GM21367 (cell line): Measurements from ENCODE around the gene THEMIS.
"Not testable (repeated sequence)": the region's sequence is repeated elsewhere in the genome, so short reads cannot be mapped to it uniquely, and the experiment has no call there.

Experiments
- ATAC-seq: cut with Tn5 transposase; IDR thresholded peaks from one replicate; pipeline ENCODE4 v1.9.1; 2021; ENCODE audit not compliant: unreplicated experiment

THEMIS gene, protein sequence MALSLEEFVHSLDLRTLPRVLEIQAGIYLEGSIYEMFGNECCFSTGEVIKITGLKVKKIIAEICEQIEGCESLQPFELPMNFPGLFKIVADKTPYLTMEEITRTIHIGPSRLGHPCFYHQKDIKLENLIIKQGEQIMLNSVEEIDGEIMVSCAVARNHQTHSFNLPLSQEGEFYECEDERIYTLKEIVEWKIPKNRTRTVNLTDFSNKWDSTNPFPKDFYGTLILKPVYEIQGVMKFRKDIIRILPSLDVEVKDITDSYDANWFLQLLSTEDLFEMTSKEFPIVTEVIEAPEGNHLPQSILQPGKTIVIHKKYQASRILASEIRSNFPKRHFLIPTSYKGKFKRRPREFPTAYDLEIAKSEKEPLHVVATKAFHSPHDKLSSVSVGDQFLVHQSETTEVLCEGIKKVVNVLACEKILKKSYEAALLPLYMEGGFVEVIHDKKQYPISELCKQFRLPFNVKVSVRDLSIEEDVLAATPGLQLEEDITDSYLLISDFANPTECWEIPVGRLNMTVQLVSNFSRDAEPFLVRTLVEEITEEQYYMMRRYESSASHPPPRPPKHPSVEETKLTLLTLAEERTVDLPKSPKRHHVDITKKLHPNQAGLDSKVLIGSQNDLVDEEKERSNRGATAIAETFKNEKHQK

DNA sequence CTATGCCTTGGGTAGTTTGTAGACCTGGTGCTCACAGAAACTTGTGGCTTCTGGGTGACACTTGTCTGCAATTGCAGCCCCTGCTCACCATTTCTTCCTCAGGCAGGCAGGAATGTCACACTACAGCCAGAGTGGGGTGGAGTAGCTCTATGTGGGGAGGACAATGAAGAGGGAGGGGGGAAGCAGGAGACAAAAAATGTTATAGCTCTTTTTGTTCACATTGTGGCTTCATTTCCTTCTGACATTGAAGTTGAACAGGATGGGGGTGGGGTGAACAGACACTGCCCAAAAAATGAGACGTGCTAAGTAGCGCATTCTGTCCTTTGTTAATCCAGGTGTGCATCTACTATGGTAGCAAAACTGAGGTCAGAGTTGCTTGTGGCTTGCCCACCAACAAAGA lies at the start of gene THEMIS:
Gene THEMIS, minus strand, starts transcription at position 124 of the 400 bp plus-strand sequence. CDS start 126 bp downstream, outside the sequence.
- ATAC-seq = no peak

DNA sequence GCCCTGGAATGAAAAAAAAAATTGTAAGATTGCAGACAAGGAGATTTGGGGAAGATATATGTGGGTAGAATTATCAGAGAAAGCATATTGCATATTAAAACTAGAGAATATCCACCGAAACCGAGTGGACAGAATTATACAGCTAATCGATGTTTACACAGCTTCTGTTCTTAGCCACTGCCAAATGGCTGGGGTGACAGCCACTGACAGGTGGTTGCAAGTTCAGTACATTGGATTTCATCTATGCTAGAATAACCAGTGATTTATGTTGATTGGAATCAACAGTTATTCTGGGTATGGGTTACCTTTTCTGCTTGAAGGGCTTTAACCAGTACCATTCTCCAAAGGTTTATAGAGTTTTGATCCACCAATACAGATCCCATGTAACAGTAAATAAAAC lies 48.4 kb upstream of the THEMIS start:
- no peak for ATAC-seq

DNA sequence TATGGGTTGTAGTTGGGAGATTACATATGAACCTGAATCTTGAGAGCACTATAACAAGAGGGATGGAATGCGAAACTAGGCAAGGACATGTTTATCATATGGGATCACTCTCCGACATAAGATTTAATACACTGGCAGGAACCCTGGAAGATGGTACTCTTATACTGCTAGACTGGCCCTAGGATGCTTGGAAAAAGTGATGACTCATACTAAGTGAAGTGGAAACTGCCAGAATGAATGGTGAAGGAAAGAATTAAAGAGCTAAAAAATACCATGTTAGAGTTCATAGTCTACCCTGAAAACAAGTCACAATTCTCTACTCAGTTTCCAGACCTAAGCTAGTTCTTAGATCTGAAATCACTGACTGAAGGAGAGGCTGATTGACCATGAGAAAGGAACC lies 45.5 kb upstream of the THEMIS start:
- ATAC-seq = no peak

DNA sequence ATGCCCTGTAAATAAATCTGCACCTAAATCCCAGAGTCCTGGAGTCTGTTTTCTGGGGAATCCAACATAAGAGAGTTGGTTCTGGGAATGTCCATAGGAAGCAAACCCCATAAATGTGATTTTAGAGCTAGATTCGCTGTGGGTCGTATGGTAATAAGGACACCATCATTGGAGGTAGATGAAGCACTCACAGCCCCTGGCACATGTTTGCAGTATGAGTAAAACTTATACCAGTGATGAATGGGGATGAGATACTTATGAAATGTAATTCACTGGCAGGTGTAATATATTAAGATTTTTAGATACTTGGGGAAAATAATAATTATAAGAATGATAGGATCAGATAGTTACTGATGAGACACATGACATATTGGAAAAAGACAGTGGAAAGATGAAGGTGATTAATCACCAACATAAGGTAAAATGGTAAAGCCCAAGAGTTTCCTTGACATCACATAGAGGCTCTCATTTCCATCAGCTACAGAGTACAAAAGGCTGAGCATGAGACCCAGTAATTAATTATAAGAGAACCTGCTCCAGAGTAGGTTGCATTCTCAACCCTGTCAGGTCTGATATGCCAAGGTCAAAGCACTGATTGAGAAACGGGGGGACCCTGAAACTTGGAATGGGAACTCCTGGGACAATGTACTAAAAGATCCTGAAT lies 44.7 kb upstream of the THEMIS start:
- ATAC-seq = no peak

DNA sequence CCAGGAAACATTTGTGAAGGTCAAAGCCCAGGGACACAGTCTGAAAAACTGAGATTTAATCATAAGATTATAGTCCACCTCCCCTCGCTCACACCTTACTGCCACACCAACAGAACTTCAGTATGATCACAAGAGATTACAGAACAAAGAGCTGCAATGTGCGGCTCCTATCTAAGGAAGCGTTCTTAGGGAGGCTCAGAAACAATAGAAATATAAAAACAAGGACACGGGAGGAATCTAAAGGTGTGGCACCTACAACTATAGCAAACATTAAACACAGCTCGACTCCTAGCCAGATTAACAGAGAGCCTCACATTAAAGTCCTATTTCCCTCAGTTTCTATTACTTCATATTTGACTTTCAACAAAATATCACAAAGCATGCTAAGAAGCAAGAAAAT lies 40.4 kb upstream of the THEMIS start:
- ATAC-seq = no peak

DNA sequence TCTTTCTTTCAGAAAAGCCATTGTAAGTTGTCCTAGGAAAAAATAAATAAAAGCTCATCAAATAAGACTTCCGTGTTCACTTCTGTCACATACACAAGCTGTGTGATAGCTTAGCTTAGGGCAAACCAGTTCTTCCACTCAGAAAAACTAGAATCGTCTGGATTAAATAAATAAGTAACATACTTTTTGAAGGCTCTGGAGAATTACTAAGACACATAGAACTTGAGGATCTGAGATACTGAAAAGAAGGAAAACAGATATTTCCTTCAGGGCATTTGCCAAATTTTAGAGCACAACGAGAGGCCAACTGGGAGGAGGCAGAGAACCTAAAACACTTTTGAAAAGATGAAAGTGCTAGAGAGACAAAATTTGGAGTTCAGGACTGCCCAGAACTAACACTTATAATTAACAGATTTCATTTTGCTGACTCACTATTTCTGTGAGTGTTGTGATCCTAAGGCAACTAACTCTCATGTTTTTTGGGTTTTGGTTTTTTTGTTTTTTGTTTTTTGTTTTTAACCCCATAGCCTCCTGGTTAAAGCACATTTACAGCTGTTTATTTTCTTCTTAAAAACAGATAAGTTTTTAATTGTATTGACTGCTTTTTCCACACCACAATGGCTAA lies 38.7 kb upstream of the THEMIS start:
- ATAC-seq = no peak

DNA sequence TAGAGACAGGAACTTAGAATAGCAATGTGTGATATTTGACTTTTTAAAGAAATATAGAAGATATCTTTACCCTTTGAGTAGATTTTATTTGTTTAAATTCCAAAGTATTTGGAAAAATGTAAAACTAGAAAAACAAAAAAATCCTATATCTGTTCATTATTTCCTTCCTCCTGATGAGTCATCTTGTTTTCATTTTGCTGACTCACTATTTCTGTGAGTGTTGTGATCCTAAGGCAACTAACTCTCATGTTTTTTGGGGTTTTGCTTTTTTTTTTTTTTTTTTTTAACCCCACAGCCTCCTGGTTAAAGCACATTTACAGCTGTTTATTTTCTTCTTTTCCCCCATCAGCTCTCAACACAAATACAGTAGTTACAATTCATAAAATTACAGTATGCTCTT lies 37.8 kb upstream of the THEMIS start:
- no peak for ATAC-seq

DNA sequence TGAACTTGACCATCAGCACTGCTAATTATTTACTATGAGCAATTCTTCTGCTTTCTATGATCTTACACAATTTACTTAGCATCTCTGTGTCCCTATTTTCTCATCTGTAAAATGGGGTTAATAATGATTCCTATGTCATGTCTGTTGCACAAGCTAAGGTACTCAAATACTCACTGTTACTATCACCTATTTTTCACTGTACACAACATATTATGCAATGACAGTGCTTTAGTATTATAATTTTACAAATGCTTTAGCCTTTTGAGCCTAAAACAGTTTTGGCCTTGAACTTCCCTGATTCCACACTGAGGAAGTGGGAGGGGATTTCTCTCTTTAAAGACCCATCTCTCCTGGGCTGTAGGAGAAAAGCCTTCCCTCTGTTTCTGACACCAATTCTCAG lies 36.9 kb upstream of the THEMIS start:
- no peak for ATAC-seq

DNA sequence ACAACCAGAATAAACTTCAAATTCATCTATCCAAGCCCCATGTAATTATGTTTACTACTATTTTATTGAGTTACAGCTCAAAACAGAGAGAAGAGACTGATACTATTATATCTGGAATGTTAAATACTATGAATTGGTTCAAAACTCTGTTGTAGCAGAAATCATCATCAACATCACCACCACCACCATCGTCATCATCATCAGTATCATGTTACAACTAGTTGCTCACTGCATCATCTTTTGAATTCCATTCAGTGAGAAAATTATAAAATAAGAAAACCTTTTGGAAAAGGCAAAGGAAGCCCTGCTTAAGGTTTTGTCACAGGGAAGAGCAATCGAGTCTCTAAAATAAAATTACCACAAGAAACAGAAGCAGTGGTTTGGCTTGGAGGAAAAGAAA lies 36.2 kb upstream of the THEMIS start:
- ATAC-seq = no peak

DNA sequence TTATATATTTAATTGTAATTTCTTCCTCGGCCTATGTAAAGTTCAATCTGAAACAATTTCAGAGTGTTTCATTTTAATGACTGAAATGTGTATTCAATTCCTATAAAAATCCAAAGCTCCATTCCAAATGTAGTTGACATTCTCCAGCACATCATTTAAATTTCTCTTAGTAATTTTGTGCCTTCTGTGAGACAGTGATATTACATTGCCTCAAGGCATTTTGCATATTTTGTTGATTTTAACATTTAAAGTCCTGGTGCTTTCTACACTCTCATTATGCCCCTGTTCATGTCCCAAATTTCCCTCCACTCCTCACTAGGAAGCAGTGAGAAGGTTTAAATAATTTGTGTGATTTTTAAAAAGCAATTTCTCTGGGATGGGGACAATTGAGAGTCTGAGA lies 34.1 kb upstream of the THEMIS start:
- ATAC-seq = no peak

DNA sequence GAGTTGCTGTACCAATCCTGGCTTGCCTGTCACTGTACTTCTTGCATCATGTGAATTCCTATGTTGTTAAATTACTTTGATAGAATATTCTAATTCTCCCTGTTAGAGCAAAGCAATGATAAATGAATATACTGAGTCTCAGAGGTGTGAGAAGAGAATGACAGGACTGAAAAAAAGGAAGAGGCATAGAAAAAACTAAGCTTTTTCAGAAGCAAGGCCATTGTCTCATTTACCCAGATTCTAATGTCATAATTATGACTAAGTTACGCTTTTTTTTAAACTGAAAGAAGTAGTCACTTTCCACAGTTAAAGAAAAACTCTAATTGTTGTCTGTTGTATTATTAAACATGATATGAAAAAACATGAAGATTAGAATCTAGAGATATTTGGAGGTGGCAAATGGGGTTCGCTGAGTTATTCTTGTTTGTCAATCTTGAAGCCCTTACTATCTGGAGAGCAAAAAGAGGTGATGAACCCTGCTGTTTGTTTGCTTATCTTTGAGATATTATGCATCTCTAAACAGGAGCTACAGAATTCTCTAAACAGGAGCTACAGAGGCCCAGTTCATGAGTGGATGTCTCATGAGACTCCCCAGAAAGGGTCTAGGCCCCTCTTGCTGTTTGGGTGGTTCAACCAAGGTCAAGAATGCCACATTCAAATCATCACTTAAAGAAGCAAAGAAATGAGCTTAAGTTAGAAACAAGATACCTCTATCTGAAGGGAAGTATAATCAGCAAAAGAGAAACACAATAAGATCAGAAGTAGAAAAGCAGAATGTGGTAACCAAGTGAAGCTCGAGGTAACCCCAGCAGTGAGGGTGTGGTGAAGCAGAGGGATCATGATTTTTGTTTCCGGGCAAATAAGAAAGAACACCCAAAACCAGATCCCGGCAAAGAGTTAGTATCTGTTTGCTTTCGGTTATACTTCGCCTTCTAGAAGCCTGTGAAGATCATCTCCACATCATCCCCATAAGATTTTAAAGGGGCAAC lies 33.3 kb upstream of the THEMIS start:
- ATAC-seq = no peak

DNA sequence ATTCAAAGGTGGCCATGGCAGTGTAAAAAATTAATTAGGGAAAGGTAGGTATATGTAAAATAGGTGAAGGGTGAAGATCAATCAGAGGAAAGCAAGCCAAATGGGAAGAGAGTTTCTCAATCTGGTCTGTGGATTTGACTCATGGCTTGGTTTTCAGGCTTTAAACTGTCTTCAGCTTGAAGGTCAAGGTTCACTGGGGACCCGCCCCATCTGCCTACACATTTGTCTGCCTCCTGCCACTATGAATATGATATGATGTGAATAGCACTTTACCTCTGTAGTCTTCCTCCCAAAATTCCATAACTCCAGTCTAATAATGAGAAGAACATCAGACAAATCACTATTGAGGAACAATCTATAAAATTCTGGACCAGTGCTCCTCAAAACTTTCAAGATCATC lies 32.3 kb upstream of the THEMIS start:
- no peak for ATAC-seq

DNA sequence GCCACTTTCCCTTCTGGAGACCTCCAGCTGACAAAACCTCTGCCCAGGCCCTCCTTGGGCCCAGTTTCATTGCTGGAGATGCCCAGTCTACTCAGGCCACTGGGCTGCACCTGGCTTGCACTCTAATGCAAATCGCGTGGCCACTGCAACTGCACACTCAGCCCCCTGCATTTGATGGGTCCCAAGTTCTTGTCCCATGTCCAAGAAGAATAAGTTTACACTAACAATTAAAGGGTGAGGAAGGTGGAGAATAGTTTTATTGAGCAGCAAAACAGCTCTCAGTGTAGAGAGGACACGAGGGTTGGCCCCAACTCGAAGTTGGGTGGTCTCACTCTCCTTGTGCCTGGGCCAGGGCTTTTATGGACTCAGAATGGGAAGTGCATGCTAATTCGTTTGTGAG lies 31.9 kb upstream of the THEMIS start:
- ATAC-seq = no peak

DNA sequence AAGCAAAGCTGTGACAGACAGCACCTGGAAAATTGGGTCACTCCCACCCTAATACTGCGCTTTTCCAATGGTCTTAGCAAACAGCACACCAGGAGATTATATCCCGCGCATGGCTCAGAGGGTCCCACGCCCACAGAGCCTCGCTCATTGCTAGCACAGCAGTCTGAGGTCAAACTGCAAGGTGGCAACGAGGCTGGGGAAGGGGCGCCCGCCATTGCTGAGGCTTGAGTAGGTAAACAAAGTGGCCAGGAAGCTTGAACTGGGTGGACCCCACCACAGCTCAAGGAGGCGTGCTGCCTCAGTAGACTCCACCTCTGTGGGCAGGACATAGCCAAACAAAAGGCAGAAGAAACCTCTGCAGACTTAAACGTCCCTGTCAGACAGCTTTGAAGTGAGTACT lies 25.6 kb upstream of the THEMIS start:
- ATAC-seq = not testable (repeated sequence)

DNA sequence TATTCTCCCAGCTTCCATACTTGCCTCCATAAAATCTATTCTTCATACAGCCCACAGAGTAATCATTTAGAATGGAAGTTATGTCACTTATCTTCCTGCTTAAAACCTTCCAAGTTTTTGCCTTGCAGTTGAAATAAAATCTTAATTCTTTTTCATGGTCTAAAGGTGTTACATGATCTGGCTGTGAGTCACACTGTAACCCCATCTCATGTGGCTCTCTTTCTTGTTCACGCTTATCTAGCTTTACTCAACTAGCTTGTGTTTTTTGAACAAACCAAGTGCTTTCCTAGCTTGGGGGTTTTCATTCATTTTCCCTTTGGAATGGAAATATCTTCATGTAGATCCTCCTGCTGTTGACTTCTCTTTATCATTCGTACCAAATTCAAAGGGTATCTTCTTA lies 23.6 kb upstream of the THEMIS start:
- ATAC-seq = no peak

DNA sequence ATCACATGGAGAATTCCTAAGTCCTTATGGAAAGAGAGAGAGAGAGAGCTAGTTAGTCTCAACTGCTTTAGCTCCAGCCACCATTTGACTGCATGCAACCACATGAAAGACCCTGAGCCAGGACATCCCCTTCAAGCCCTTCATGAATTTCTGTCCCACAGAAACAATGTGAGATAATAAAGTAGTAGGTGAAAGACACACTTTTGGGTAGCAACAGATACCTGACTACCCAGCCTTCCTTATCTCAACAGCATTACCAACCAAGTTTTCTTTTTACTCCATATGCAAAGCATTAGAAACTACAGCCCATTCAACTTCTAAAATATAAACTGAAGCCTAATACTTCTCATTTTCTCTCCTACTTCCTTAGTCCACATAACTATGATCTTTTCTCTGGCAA lies 23.2 kb upstream of the THEMIS start:
- no peak for ATAC-seq

DNA sequence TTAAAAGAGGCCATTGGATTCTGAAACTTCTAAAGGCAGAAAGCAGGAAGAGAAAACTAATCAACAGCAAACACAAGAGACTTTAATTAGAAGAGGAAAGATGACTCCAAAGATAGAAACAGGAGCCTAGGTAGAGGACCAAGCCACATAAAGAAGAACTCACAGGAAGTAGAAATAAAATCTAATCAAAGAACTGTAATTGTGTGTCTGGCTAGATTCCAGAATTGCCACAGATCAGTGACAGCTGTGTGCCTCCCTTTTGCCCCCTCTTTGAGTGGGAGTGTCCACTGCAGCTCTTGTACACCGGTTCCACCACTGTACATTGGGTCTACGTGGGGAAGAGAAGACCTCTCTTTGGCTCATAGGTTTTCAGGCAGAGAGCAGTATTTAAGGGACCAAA lies 22.3 kb upstream of the THEMIS start:
- ATAC-seq = no peak

DNA sequence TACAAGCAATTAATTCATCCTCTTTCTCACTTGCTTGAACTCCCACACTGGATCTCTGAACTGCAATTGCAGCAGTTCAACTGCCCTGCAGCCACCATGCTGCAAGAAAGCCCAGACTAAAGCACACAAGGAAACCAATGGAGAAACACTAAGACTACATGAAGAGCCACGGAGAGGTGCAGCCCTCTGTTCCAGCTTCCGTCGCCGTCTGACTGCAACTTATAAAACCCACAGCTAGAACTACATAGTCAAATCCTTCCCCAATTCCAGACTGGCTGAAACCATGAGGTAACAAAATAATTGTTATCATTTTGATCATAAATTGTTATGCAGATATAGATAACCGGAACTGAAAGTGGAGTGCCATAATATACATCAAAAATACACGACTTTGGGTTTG lies 21.1 kb upstream of the THEMIS start:
- ATAC-seq = no peak

DNA sequence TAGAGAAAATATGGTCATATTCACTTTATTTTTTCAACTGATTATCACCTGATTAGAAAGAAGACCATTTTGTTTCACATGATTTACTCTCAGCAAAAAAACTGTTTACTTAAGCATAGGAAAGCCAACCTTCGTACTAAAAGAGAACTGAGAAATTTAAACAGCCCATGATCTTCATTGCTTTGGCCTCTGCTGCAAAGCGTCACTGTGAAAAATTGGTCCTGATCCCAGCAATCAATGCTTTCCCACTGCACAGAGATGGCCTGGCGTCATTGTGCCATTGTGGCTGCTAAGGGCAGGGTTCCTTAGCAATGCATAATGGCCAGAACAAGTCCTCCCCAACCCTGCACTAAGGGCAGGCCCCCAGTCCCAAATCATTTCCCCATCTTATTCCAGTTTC lies 19.9 kb upstream of the THEMIS start:
- ATAC-seq = no peak
